Endothelial cell of umbilical vein (primary cell): ENCODE measurements around the gene MEPCE. TPM values are rescaled to one million over a fixed set of nuclear protein-coding genes. Genes with fewer than 3 reads are reported as not detected.

ENCODE experiments used
- BruUV-seq: library from RNA; stranded (reverse); fragments of 400-500 nt; replicated peaks from 2 replicates; lab custom pipeline; 2021; lab: Mats Ljungman, UMichigan
- CTCF ChIA-PET: fragments of 300-600, 350-600 bp; sonication (Branson Sonifier 250); formaldehyde crosslinking; loops from one replicate; lab custom pipeline; 2021; ENCODE audit warnings: antibody characterized with exemption, inconsistent platforms; lab: Charles Lee
- POLR2A ChIA-PET: fragments of 300-600, 350-600 bp; sonication (Branson Sonifier 250); formaldehyde crosslinking; loops from one replicate; lab custom pipeline; 2021; ENCODE audit warnings: antibody characterized with exemption, inconsistent platforms; lab: Charles Lee
- DNase-seq: peaks from one replicate; pipeline ENCODE4 v3.0.0-alpha.2; 2011; ENCODE audit warnings: low read depth, low spot score
- FAIRE-seq: peaks from 2 replicates; lab custom pipeline; 2011; peaks lifted over from hg19 to GRCh38; lab: Jason Lieb, UNC
- H2AFZ ChIP-seq: 2 replicates; pipeline ENCODE4 v1.6.0; 2012; ENCODE audit warnings: low read depth, low read length, control low read depth, inconsistent platforms
- H3K27ac ChIP-seq: 2 replicates; pipeline ENCODE4 v1.5.1; 2011; ENCODE audit warnings: low read depth, mild to moderate bottlenecking, control low read depth, low read length, moderate library complexity; ENCODE audit not compliant: insufficient read depth
- H3K27me3 ChIP-seq, 2 experiments: 2 replicates each; pipeline versions ENCODE4 v1.6.0 to v1.6.1; 2011; ENCODE audit warnings: low read length in 2 of 2, mixed read lengths in 1 of 2; ENCODE audit not compliant: control insufficient read depth in 2 of 2, insufficient read depth in 2 of 2
- H3K36me3 ChIP-seq, 2 experiments: 2 replicates in 1 of 2; 3 replicates in 1 of 2; pipeline ENCODE4 v1.5.1; 2011; ENCODE audit warnings: low read length in 2 of 2, mild to moderate bottlenecking in 1 of 2, moderate library complexity in 1 of 2; ENCODE audit not compliant: control insufficient read depth in 2 of 2, insufficient read depth in 2 of 2; ENCODE audit errors: extremely low read depth in 1 of 2
- H3K4me1 ChIP-seq: 3 replicates; pipeline ENCODE4 v1.5.1; 2011; ENCODE audit warnings: mild to moderate bottlenecking, low read length; ENCODE audit not compliant: control insufficient read depth, insufficient read depth; ENCODE audit errors: extremely low read depth
- H3K4me2 ChIP-seq: 2 replicates; pipeline ENCODE4 v1.6.1; 2011; ENCODE audit warnings: low read length, control low read depth, mixed read lengths; ENCODE audit not compliant: insufficient read depth
- H3K4me3 ChIP-seq, 3 experiments: fragments of 200-600 bp in 1 of 3; sonication (generic), shearing (Covaris generic) in 1 of 3; replicated peaks in 1 of 3; 2 replicates each; pipeline ENCODE4 v1.5.1; 2011 to 2016; ENCODE audit warnings: control low read depth in 3 of 3, low read length in 3 of 3, mild to moderate bottlenecking in 2 of 3, inconsistent platforms in 1 of 3, low read depth in 1 of 3, moderate library complexity in 1 of 3; ENCODE audit not compliant: insufficient read depth in 1 of 3
- H3K79me2 ChIP-seq: 2 replicates; pipeline ENCODE4 v1.6.0; 2012; ENCODE audit warnings: low read length, inconsistent platforms; ENCODE audit not compliant: control insufficient read depth, insufficient read depth
- H3K9ac ChIP-seq: replicated peaks from 2 replicates; pipeline ENCODE3; 2011; ENCODE audit warnings: low read length, control low read depth; ENCODE audit not compliant: insufficient read depth; ENCODE audit errors: extremely low read depth
- H3K9me1 ChIP-seq: replicated peaks from 3 replicates; pipeline ENCODE4 v1.6.0; 2011; ENCODE audit warnings: mild to moderate bottlenecking, low read length; ENCODE audit not compliant: control insufficient read depth, insufficient read depth; ENCODE audit errors: extremely low read depth
- H3K9me3 ChIP-seq: replicated peaks from 2 replicates; pipeline ENCODE4 v1.5.1; 2012; ENCODE audit warnings: low read length, inconsistent platforms; ENCODE audit not compliant: control insufficient read depth, insufficient read depth
- H4K20me1 ChIP-seq: replicated peaks from 2 replicates; pipeline ENCODE3; 2011; ENCODE audit warnings: mild to moderate bottlenecking, low read length; ENCODE audit not compliant: control insufficient read depth, insufficient read depth; ENCODE audit errors: extremely low read depth
- EZH2 ChIP-seq: IDR thresholded peaks from 2 replicates; pipeline ENCODE4 v1.6.1; 2012; ENCODE audit warnings: borderline replicate concordance, low read depth, mild to moderate bottlenecking, moderate library complexity, low read length, inconsistent platforms; ENCODE audit not compliant: severe bottlenecking
- GATA2 ChIP-seq: IDR thresholded peaks from 2 replicates; pipeline ENCODE4 v1.7.0; 2011; ENCODE audit warnings: low read depth, mild to moderate bottlenecking, moderate library complexity, mixed read lengths, low read length; ENCODE audit not compliant: insufficient read length, insufficient read depth
- JUN ChIP-seq: IDR thresholded peaks from 2 replicates; pipeline ENCODE4 v1.6.1; 2011; ENCODE audit warnings: borderline replicate concordance, low read depth; ENCODE audit not compliant: insufficient read length, insufficient read depth
- MYC ChIP-seq: IDR thresholded peaks from one replicate; pipeline ENCODE4 v1.6.1; 2011; ENCODE audit warnings: mild to moderate bottlenecking, low read depth, low read length
- POLR2A ChIP-seq: IDR thresholded peaks from 2 replicates; pipeline ENCODE4 v1.6.1; 2012; ENCODE audit warnings: low read depth, mild to moderate bottlenecking, control low read depth, low read length
- POLR2AphosphoS5 ChIP-seq: IDR thresholded peaks from 2 replicates; pipeline ENCODE4 v1.6.1; 2012; ENCODE audit warnings: low read depth, mild to moderate bottlenecking, control low read depth, low read length, moderate library complexity; ENCODE audit not compliant: insufficient read depth
- dilution Hi-C: fragments of 300-500 bp; cut with MboI; formaldehyde crosslinking; loops from one replicate; pipeline ENCODE4 v1.15.0; 2019; ENCODE audit warnings: low sequenced_read_pairs; ENCODE audit not compliant: extremely low pct_ligation_motif_present
- intact Hi-C: fragments of 100-400 bp; cut with micrococcal nuclease; formaldehyde crosslinking; loops from one replicate; pipeline ENCODE4 v1.10.0; 2022
- polyA plus RNA-seq, 4 experiments: library from polyadenylated mRNA; depleted of rRNA in 3 of 4; stranded (reverse) in 3 of 4; unstranded in 1 of 4; fragments of >200 nt; gene quantifications; 2 replicates each; pipeline versions ENCODE4 v1.2.1 to v1.2.3, GENCODE V29; 2011 to 2012; ENCODE audit warnings: missing spikeins in 1 of 4
- total RNA-seq: library from RNA; stranded (reverse); gene quantifications from 2 replicates; pipeline ENCODE4 v1.2.3, GENCODE V29; 2021
- TF ChIP-seq, protein P1 (sequence below), 2 donors: IDR thresholded peaks; 1 replicate in 1 of 2; 2 replicates in 1 of 2; pipeline ENCODE4 v1.5.1; 2011; ENCODE audit warnings: low read length in 2 of 2, mild to moderate bottlenecking in 2 of 2, moderate library complexity in 2 of 2, control low read depth in 1 of 2, inconsistent platforms in 1 of 2, low read depth in 1 of 2; ENCODE audit not compliant: insufficient read depth in 1 of 2; ENCODE audit errors: extremely low read depth in 1 of 2

Gene MEPCE
- total and polyA plus RNA-seq, 2 donors (not counting 3 experiments of a cell fraction or from before 2014, with no cell fraction given), result 23.3 to 45.8 TPM

DNA sequence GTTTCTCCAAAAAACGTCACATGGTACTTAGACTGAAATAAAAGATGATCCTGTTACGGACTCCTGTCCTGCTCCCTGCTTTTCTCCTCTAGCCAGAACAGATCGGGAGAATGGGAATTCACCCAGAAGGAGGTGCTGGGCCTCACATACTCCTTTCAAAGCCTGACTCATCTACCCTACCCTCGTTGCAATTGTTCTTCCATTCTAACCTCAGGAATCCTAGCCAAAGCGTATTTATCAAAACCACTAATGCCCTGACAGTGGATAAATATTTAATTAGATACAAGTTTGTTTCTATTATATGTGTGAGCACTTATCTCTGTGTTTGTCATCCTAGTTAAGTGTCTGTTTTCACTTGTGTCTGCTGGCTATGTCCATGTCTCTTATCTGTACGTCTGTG lies 22.9 kb upstream of the MEPCE start:
- POLR2A ChIA-PET, result interaction anchor here (0.5 to 1.3 kb wide), 2 partner anchors 22 to 28 kb away, joined by 4 to 5 read pairs; partner anchors contain the start of gene ZCWPW1
- H3K9me3 ChIP-seq, result no peaks in the 10 kb centered on the region
- CTCF ChIA-PET, result interaction anchor here (1.2 to 2.5 kb wide), 16 partner anchors 9 to 278 kb away, joined by 3 to 22 read pairs (median 10); partner anchors contain the start of gene FBXO24
- no peak for FAIRE-seq
- H4K20me1 ChIP-seq, result no peaks in the 10 kb centered on the region
- no peaks in the 10 kb centered on the region for H3K36me3 ChIP-seq
- intact Hi-C loops, result loop anchor here (5.0 kb wide), 1 partner anchor 49 kb away; the partner anchor contains the start of gene PILRB
- H2AFZ ChIP-seq, result no peak overlapping the region
- H3K27ac ChIP-seq, result no peak overlapping the region
- H3K9me1 ChIP-seq, result no peaks in the 10 kb centered on the region
- no peaks in the 10 kb centered on the region for H3K4me1 ChIP-seq
- no peak overlapping the region for H3K4me2 ChIP-seq
- no peak for TF ChIP-seq JUN
- no peak for TF ChIP-seq MYC
- no peak for TF ChIP-seq POLR2A
- TF ChIP-seq GATA2, result no peak
- no peak for TF ChIP-seq POLR2AphosphoS5
- no TSS peak for BruUV-seq
- peaks cover 19 to 40% of the 10 kb centered on the region in 2 experiments for H3K27me3 ChIP-seq
- H3K4me3 ChIP-seq, result no peak overlapping the region
- H3K79me2 ChIP-seq, result no peaks in the 10 kb centered on the region
- no peak overlapping the region for H3K9ac ChIP-seq
- dilution Hi-C loops, result no loop called here
- DNase-seq, result no peak

DNA sequence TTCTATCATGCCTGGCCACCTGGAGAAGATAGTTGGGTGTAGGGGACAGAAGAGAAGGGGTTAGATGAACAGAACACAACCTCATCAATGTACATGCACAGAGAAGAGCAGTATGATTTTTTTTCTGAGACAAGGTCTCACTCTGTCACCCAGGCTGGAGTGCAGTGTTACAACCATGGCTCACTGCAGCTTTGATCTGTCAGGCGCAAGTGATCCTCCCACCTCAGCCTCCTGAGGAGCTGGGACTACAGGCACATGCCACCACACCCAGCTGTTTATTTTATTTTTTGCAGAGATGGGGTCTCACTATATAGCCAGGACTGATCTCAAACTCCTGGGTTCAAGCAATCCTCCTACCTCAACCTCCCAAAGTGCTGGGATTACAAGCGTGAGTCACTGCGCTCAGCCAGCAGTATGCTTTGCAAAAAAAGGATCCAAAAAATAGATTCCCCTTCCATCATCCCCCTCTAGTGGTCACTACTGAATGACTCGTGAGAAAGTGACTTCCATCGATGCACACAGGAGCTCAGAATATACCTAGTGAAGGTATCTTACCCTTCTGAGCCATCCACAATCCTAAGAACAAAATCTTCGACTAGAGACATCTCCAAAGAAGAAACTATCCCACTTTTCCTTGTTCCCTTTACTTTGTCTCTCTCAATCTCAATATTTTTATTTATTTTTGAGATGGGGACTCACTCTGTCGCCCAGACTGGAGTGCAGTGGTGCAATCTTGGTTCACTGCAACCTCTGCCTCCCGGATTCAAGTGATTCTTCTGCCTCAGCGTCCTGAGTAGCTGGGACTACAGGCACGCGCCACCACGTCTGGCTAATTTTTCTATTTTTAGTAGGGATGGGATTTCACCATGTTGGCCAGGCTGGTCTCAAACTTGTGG lies 22.1 kb upstream of the MEPCE start:
- no TSS peak for BruUV-seq
- no peaks in the 10 kb centered on the region for H3K9me3 ChIP-seq
- ChIA-PET CTCF (interaction anchor here (0.6 to 2.5 kb wide), 37 partner anchors 8 to 417 kb away, joined by 3 to 22 read pairs (median 5); partner anchors contain the start of genes FBXO24, MEPCE and ZCWPW1), POLR2A (interaction anchor here (1.3 kb wide), 1 partner anchor 21 kb away, joined by 5 read pairs; the partner anchor contains the start of gene ZCWPW1)
- DNase-seq, result peak; percentile 72
- FAIRE-seq, result peak; percentile 8
- dilution Hi-C loops, result no loop called here
- H3K9ac ChIP-seq, result no peak overlapping the region
- no peaks in the 10 kb centered on the region for H3K36me3 ChIP-seq
- peaks cover 23 to 38% of the 10 kb centered on the region in 2 experiments for H3K27me3 ChIP-seq
- H3K27ac ChIP-seq, result no peak overlapping the region
- no peaks in the 10 kb centered on the region for H3K4me1 ChIP-seq
- H2AFZ ChIP-seq, result no peak overlapping the region
- H4K20me1 ChIP-seq, result no peaks in the 10 kb centered on the region
- no peak overlapping the region for H3K4me3 ChIP-seq
- intact Hi-C loops, result loop anchor here (5.0 kb wide), 1 partner anchor 50 kb away; the partner anchor contains the start of gene PILRB
- TF ChIP-seq, protein P1, sequence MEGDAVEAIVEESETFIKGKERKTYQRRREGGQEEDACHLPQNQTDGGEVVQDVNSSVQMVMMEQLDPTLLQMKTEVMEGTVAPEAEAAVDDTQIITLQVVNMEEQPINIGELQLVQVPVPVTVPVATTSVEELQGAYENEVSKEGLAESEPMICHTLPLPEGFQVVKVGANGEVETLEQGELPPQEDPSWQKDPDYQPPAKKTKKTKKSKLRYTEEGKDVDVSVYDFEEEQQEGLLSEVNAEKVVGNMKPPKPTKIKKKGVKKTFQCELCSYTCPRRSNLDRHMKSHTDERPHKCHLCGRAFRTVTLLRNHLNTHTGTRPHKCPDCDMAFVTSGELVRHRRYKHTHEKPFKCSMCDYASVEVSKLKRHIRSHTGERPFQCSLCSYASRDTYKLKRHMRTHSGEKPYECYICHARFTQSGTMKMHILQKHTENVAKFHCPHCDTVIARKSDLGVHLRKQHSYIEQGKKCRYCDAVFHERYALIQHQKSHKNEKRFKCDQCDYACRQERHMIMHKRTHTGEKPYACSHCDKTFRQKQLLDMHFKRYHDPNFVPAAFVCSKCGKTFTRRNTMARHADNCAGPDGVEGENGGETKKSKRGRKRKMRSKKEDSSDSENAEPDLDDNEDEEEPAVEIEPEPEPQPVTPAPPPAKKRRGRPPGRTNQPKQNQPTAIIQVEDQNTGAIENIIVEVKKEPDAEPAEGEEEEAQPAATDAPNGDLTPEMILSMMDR (IDR thresholded peaks at IDR 0.05; ENCODE audit: extremely low read depth in 1 of 2, insufficient read depth in 1 of 2, low read depth in 1 of 2, low read length in 2 of 2), result peak; percentile 52 to 66
- no peak for TF ChIP-seq EZH2
- H3K4me2 ChIP-seq, result no peak overlapping the region
- no peaks in the 10 kb centered on the region for H3K79me2 ChIP-seq
- no peaks in the 10 kb centered on the region for H3K9me1 ChIP-seq
